ENCODE measurements around the gene EN1.

EN1 gene

DNA sequence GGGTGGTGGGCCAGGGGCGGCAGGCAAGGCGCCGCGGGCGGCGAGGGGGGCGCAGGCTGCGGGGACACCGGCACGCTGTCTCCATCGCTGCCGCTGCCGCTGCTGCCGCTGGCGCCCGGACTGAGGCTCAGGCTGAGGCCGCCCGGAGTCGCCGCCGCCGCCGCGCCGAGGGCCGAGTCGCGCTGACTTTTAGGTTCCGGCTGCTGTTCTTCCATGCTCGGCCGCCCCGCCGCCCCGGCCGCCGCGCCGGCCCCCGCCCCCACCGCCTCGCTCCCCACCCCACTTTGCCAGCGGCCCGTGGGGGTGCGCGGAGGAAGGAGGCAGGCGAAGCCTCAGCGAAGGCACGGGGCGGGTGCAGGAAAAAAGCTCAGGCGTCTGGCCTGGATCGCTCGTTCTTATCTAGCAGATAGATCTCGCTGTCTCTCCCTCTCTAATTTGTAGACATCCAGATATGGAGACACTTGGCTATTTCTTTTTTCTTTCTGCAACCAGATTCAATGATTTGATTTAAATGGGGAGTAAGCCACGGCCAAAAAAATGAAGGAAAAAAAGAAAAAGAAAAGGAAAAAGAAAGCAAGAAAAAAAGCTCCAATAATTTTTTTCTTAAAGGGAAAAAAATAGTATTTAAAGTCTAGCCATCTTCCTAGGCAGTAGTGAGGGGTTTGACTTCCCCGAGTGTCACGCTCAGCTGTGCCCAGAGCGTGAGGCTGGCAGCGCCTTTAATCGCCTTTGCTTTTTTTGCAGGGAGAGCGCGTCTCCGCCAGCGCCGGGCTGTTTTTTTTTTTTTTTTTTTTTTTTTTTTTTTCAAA is at the start of gene EN1:
Gene EN1 (minus strand): TSS at position 696 of the 809 bp plus-strand sequence. CDS start 481 bp downstream, at position 215.
- DNase-seq, result no peak

DNA sequence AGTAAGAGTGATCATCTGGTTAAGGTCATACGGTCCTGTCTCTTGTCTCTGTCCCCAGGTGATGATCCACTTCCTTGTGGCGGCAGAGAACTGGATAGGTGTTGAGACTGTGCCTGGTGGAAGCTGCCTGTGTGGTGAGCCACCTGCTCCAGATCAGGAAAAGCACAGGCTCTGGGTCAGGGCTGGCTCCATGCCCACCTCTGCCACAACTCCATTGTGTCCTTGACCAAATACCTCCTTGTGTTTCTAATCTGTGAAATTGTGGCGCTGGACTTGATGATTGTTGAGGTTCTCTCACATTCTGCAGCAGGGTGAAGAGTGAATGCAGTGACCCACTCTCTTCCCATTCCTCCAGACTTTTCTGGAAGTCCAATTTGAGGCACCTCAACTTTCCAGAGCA is 45.7 kb upstream of the EN1 start:
- DNase-seq, result no peak

DNA sequence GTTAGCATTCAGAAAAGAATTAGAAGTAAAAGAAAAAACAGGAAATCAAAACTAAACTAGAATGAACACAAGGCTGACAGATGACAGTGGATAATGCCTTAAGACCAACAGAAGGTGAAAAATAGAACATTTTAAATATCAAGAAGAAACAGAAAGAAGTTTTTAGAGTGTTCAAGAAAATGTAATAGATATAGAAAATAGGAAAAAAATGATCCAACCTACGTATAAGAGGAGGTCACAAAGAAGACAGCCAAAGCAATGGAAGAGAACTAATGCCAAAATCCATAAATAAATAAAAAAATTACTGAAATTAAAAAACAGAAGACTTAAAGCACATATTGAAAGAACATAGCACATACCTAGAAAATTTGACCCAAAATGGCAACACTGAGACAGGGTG is 42.5 kb upstream of the EN1 start:
- DNase-seq, result no peak

DNA sequence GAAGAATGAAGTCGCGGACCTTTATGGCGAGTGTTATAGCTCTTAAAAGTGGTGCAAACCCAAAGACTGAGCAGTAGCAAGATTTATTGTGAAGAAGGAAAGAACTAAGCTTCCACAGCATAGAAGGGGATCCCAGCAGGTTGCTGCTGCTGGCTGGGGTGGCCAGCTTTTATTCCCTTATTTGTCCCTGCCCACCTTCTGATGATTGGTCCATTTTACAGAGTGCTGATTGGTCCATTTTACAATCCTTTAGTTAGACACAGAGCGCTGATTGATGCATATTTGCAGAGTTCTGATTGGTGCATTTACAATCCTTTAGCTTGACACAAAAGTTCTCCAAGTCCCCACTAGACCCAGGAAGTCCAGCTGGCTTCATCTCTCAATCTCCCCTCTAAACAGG is 36.3 kb upstream of the EN1 start:
- DNase-seq, result no peak

DNA sequence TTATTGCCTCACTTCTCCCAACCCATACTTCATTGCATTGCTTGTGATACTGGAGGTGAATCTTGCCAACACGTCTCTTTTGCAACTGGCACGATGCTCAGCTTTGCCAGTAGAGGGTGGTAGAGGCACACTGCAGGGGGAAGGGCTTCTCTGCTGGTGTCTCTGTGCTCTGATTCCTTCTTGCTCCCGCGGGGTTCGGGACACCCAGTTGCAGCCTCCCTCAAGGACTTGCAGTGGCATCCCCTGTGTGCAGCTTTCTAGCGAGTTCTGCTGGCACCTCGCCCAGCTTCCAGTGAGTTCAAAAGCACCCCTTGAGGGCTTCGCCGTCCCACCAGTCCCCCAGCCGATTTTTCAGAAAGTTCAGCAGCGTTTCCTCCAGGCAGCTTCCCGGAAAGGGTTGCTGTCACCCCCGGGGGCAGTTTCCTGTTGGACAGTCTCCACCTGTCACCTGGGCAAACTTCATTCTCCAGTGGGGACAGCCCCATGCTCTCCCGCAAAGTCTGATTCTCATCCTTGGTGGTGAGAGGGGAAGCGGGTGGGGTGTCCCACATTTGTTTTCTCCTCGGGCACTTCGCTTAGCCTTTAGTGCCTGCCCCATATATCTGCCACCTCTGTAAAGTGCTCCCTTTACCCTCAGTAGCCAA is 35.4 kb upstream of the EN1 start:
- no peak for DNase-seq

DNA sequence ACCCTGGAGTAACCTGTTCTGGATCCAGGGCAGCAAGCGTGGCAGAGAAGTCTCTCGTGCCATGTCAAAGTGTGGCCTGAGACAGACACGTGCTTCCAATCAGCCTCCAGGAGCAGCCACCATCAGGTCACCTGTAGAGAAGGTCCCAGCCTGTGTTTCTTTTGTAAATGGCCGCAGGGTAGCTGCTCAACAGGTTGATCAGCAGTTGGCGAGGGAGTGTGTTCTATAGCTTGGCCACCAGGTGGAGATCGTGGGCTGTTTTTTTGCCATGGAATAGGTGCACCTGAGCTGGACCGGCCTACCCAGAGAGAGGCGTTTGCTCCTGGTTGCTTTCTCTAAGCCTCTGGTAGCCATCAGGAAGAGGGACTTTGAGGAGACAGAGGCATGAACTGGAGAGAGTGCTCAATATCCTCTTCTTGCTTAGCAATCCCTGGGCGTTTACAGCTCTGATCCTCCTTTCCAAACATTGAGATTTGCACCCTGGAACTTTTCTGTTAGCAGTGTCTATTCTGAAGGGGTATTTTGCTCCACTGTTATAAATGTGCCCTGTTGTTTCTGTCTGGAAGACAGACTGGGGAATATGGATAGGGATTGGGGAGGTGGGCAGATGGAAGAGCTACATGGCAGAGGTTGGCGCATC is 34.2 kb upstream of the EN1 start:
- DNase-seq, result peak; percentile 24

DNA sequence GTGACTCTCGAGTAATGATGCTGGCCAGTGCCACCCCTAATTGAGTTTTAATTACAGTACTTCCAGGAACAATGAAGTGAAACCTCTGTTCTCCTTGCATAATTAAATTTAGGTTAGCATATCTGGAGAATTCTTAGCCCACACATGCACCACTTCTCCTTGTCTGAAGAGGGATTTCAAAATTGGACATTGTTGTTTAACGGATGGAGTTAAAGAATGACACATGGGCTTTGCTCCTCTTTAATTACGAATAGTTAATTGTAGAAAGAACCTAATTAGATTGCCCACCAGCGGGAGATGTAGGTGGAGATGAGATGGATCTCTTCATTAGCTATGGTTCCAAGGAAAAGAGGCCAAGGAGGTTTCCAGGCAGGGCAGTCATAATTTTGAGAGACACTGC is 33.1 kb upstream of the EN1 start:
- no peak for DNase-seq

DNA sequence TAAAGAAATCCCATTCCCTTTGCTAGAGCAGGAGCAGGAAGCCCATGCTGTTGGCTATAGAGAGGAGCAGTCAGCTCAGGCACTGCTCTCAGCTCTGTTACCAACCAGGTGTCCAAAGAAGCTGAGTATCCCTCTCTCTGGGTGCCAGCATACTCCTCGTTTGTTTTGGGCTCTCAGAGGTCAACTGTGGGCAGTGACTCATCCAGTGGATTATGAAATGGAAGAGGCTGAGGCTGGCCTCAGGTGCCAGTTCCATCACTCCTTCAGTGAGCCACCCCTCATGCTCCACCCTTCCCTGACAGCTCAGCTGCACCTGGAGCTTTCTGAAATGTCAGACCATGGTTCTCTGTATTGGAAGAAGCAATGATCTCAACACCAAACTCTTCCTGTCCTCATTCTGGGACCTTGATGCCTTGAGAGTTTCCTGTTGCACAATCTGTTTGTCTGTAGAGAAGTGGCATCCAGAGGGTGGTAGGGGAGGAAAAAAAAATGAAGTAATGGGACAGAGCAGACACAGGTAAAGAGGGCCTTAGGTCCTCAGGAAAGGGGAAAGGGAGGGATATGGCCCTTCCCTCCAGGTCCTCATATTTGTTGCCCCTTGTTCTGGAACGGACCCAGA is 31.2 kb upstream of the EN1 start:
- no peak for DNase-seq

DNA sequence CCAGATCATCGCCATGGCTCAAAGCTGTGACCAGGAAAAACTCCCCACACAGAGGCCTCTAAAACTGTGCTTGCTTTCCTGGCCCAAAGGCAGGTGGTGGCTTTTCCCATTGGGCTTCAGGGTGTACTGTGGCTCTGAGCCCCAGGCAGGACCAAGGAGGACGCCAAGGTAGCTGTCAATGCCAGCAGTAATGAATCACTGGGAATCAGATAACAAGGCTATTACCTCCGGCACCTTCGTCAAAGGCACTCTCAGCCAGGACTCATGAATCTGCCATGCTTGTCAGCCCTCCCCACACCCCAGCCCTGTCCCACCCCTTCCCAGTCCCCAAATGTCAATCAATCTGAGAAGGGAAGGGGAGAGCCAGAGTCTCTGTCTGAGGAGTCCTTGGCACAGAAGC is 27.9 kb upstream of the EN1 start:
- no peak for DNase-seq

DNA sequence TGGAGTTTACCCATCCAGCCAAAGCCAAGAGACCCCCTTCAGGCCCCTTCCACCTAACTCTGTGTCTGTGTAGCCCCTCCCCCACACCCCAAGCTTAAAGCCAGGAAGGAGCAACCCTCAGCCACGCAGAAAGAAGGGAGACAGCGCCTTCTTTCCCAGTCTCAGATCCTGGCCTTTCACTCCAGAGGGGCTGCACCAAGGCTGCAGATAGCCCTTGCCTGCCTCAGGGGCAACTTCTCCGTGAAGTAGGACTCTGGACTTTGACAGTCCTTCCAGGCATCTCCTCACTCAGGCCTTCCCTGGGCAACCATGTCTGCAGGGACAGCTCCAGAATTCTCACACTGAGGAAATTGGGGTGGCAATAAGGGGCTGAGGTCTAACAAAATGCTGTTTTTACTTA is 26.9 kb upstream of the EN1 start:
- DNase-seq, result no peak

DNA sequence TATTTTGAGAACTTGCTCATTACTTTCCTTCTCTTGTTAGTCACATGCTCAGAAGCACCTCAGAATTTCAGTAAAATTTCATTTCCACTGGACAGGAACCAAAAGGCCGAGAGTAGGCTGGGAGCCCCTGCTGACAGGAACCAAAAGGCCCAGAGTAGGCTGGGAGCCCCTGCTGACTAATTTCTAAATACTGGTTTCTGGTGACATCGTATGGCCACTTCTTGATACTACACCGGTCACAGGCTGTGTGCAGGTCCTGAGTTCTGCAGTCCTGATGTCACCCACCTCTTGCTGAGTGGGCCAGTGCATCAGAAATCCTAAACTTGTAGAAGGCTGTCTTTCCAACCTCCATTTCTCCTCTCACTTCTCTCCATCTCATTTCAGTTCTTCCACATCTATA is 17.7 kb upstream of the EN1 start:
- DNase-seq, result no peak

DNA sequence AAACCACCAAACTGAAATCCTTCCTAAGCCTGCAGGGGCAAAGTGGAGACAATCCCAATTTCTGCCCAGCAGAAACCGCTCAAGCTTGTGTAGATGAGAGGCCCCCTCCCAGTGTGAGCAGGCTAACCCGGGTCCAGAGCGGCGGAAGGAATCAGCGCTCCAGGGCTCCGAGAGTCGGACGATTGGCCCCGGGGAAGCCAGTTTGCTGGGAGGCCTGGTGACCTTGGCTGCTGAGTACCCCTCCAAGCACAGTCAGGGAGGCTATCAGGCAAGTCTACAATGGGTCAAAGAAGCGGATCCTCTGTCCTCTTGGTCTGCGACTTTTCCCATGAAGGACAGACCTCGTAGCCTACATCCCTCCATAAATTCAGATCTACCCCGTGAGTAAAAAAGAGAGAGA is 16.8 kb upstream of the EN1 start:
- DNase-seq, result no peak

DNA sequence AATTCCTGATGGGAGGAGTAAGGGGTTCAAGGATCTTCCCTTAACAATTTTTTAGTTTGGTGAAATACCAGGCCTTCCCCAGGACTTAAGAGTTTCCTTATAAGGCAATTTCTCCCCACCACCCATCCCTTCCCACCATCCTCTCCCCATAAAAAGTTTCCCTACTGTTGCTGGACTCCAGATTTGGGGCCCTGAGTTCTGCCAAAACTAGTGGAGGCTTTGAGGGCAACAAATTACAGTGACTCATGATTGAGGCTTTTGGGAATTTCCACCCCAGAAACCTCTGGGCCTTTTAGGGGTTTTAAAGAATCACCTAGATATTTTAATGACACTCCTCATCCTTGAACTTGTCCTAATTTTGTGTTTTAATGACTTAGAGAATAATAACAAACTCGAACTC is 14.3 kb upstream of the EN1 start:
- no peak for DNase-seq

DNA sequence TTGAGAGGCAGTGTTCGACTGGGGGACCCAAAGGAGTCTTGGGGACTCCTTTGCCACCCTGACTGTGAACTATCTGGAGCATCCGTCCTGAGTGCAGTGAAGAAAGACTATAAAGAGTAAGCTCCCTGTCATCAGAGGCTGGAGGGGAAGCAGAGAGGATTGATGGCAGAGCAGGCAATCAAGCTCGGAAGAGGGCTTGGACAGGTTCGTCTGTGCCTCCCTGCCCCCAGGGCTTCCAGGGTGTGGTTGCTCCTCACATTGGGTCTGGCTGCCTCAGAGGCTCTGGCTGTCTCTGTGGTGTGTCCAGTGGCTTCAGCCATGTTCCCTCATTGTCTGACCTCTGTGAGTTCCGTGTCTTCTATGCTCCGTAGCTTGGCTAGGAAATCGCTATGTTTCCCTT is 13.8 kb upstream of the EN1 start:
- no peak for DNase-seq

DNA sequence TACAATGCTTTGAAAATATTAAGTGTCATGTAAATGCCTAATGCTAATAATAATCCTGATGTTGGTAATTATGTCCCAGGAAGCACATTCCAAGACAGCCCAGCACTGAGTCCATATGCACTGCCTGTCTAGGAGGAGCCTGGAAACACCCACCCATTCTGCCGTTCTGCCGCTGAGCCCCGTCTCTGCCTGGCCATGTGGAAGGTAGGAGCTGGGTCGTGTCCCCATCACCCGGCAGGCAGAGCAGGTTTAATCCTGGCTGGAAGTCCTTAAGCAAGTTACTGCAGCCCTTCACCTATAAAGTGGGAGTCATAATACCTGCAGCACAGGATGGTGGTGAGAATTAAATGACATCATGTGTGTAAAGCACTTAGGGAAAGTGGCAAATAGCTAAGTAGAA is 13.1 kb upstream of the EN1 start:
- no peak for DNase-seq

DNA sequence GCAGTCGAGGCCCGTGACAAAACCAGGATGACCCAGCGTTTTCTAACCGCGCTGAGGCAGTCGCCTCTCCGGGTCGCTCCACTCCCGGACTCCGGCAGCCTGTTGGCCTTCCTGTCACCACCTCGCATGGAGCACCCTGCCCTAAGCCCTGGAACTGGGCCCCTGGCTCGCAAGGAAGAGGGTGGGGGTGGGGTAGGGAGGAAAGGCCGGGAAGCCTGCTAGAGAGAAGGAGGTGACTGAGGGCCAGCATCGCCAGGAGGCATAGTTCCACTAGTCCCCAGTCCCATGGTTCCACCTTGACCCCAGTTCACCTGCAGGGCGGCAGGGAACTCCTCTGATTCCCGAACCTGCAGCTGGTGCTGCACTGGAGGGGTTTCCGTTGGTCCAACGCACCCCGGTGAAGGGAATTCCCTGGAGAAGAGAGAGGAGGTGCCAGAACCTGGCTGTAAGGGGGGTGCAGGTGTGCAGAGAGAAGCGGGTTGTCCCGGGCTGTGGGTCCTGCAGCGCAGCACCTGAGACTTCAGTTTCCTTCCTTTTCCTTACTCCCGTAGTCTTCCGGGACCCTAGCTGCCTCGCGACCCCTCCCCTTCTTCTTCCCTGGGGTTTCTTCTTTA is 11.8 kb upstream of the EN1 start:
- DNase-seq, result no peak

DNA sequence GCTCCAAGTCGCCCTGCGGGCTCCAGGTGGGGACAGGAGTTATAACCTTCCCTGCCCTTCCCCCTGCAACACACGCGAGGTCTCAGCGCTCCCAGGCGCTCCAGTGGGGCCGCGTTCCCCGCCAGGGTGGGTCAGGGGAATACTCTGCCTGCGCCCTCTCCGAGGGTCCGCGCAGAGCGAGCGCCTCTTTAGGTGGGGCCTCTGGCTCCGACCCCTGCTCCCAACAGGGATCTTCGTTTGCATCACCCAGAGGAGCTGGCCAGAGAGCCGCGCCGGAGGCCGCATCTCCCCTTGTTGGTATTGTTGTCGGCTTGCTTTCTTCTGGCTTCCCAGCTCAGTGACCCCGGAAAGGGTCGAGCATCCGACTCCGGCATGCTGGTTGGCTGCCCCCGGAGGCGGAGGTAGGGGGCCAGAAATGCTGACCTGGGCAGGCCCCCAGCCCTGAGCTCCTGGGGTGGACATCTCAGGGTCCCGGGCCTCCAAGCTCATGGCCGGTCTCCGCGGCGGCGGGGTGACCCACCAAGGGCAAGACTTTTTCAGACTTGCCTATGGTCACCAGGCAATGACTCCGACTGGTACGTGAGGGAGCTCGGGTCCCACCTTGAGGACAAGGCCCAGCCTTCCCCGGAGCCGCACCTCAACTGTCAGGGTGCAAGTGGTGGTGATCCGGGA is 11.2 kb upstream of the EN1 start:
- no peak for DNase-seq

DNA sequence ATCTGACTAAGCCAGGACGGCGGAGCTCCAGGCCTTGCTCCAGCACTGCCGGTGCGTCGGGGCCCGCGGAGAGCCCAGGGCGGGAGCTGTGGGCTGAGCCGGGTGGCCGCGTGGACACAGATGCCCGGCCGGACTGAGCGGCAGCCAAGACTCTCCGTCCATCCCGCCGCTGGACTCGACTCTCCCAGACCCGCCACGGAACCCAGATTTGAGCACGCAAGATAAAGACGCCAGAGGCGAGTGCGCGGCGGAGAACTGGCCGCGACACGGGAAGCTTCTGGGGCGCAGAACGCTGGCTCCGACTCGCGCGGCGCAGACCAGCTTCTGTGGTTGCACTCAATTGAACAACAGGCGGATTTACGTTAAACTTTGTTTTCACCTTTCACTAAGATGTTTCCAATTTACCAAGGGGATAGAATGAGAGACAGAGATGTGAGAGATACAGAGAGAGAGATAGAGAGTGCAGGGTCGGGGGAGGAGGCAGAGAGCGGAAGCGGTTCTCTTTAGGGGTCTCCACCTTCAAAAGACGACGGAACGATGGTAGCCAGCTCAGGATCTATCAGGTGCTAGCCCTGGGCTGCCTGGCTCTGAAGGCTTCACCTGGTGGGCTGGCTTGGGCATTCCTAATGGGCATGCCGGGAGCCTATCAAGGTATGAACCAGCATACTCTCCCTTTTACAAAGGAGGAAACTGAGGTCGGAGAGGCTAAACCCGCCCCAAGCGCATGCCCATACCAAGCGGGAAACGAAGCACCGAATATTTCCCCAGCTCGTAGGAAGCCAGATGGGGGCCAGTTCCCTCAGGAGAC is 10.4 kb upstream of the EN1 start:
- DNase-seq, result no peak

DNA sequence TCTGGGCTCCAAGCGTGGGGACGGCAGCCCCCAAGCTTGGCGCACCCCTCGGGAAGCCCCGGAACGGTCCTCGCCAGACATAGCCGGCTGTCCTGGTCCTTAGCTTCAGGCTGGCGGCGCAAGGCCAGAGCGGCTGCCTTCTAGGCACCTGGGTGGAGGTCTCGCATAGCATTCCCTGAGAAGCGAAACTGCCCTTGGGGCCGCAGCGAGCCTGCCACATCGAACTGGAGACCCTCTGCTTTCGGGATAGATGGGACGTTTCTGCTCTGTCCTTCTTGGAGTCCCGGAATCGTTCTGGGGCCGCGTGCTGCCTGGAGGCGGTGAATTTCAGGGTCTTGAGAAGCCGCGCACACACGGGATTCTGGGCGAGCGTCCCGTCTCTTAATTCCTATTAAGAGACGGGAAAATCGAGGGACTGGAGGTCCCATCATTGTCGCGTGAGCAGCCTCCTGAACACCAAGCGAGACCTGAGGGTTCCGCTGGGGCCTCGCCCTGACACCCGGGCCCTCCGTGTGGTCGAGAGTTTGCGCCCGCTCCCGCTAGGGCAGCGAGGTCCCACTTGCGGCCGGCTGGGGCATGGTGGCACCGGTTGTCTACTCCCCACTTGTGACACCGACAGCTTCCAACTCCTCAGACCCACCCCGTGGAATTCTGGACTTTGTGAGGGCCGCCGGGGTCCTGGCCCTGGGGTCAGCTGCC is 9.7 kb upstream of the EN1 start:
- DNase-seq, result no peak

DNA sequence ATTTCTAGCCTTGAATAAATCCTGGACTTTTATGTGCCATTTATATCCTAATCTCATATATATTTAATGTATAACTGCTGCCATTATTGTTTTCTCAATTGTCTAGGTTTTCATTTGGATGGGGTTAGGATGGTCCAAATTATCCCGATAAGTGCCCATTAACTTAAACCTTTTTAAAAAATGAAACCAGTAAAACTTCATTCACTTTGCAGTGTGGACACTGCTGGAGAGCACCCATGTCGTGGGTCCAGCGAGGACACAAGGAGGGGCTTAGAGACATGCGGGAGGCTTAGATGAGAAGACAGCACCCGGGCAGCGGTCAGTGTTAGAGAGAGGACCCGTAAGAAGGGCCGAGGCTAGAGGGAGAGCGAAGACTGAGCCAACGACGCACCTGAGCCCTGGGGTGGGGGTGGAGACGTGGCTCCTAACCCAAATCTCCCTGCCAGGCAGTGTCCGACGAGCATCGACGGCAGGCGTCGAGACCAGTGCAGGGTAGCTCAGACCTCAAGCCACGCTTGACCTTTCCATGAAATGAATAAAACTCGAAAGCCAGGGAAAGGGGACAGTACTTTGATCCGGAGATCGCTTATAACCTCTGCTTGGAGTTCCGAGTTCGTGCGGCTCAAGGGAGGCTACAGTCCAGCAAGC is 9.0 kb upstream of the EN1 start:
- DNase-seq, result no peak
